Peyer's patch (tissue), 4 donors: ENCODE data around the gene ZCCHC17. TPM values are rescaled to one million over a fixed set of nuclear protein-coding genes. Genes with fewer than 3 reads are reported as not detected.
"Not testable (repeated sequence)": the region's sequence is repeated elsewhere in the genome, so short reads cannot be mapped to it uniquely, and the experiment has no call there.

Source experiments
- DNase-seq, 3 donors: peaks; one replicate each; pipeline ENCODE4 v3.0.0-alpha.2; 2017 to 2019
- H3K27ac ChIP-seq, 4 donors: fragments of 200-600 bp; sonication (generic); one replicate each; pipeline ENCODE4 v1.5.1; 2016 to 2019
- H3K27me3 ChIP-seq, 2 donors: fragments of 200-600 bp; sonication (generic); one replicate each; pipeline ENCODE4 v1.5.1; 2019
- H3K36me3 ChIP-seq, 3 donors: fragments of 200-600 bp; sonication (generic); one replicate each; pipeline ENCODE4 v1.5.1; 2016 to 2019
- H3K4me1 ChIP-seq, 4 donors: fragments of 200-600 bp; sonication (generic); one replicate each; pipeline ENCODE4 v1.5.1; 2016 to 2019
- H3K4me3 ChIP-seq, 4 donors: fragments of 200-600 bp; sonication (generic); 1 replicate in 3 of 4; 2 replicates in 1 of 4; pipeline ENCODE4 v1.5.1; 2016 to 2019; ENCODE audit warnings: mild to moderate bottlenecking in 1 of 4
- H3K9me3 ChIP-seq, 4 donors: fragments of 200-600 bp; sonication (generic); one replicate each; pipeline ENCODE4 v1.5.1; 2016 to 2019; ENCODE audit warnings: mild to moderate bottlenecking in 1 of 4
- POLR2A ChIP-seq, 2 donors: fragments of 450-650 bp; IDR thresholded peaks; one replicate each; pipeline ENCODE4 v1.5.1; 2017; ENCODE audit warnings: antibody characterized with exemption in 2 of 2, mild to moderate bottlenecking in 2 of 2, moderate library complexity in 2 of 2
- total RNA-seq, 4 donors: library from RNA; depleted of rRNA; stranded (reverse); fragments of >200 nt; gene quantifications; one replicate each; pipeline ENCODE4 v1.1.0, GENCODE V29; 2016
- TF ChIP-seq, protein P1 (sequence below), 6 experiments: fragments of 450-650 bp in 4 of 6; fragments of 200-600 bp in 2 of 6; sonication (generic) in 1 of 6; IDR thresholded peaks; one replicate each; pipeline ENCODE4 v1.5.1; 2017 to 2019; ENCODE audit warnings: antibody characterized with exemption in 6 of 6, mild to moderate bottlenecking in 3 of 6, moderate library complexity in 1 of 6

ZCCHC17 gene
- total RNA-seq, 4 donors from 2014 or later: 5.4 to 9.8 (median 8.1) TPM

DNA sequence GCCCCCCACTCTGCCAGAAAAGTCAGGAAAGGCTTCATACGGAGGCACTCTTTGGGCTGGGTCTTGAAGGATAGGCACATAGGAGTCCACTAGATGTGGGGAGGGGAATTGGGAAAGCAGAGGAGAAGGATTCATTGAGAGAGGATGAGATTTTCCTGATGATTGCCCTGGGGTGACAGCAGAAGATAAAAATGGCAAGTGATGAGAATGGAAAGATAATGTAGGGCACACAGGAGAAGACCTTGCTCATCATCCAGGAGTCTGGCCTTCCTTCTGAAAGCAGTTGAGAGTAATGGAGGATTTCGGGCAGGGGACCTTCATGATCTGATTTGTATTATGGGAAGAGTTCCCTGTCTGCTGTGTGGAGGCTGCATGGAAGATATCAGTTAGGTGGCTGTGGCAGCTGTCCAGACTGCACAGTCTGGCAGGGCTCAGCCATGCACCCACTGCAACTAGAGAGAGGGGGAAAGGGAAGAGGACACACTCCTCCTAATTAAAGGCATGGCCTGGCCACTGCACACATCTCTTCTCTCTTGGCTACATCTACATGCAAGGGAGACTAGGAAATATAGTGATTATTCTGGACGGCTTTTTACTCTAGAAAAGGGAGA, 85.7 kb downstream of the ZCCHC17 start:
- no peaks in the 10 kb centered on the region for H3K9me3 ChIP-seq
- no peak overlapping the region for H3K27ac ChIP-seq
- TF ChIP-seq, protein P1, sequence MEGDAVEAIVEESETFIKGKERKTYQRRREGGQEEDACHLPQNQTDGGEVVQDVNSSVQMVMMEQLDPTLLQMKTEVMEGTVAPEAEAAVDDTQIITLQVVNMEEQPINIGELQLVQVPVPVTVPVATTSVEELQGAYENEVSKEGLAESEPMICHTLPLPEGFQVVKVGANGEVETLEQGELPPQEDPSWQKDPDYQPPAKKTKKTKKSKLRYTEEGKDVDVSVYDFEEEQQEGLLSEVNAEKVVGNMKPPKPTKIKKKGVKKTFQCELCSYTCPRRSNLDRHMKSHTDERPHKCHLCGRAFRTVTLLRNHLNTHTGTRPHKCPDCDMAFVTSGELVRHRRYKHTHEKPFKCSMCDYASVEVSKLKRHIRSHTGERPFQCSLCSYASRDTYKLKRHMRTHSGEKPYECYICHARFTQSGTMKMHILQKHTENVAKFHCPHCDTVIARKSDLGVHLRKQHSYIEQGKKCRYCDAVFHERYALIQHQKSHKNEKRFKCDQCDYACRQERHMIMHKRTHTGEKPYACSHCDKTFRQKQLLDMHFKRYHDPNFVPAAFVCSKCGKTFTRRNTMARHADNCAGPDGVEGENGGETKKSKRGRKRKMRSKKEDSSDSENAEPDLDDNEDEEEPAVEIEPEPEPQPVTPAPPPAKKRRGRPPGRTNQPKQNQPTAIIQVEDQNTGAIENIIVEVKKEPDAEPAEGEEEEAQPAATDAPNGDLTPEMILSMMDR (IDR thresholded peaks at IDR 0.05): no peak
- TF ChIP-seq POLR2A (IDR thresholded peaks at IDR 0.05): no peak
- H3K36me3 ChIP-seq: no peaks in the 10 kb centered on the region
- H3K4me3 ChIP-seq: no peak overlapping the region
- no peaks in the 10 kb centered on the region for H3K4me1 ChIP-seq
- DNase-seq: no peak
- H3K27me3 ChIP-seq: no peaks in the 10 kb centered on the region

DNA sequence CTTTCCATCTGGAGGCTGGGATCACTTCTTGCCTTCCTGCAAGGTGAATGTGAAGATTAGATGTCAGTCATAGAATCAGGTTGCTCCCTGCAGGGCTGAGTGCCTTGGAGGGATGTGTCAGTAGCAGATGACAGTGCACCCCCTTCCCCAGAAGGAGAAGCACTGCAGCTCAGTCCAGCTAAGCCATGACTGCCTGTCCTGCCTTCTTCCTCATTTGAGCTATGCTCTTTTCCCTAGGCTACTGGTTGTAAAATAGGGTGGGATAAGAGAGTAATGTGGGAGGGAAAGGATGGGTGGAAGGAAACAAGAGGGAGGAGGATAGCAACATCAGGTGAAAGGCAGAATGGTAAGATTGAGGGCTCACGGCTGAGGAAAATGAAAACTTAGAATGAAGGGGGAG, 87.1 kb downstream of the ZCCHC17 start:
- TF ChIP-seq, protein P1 (IDR thresholded peaks at IDR 0.05): no peak
- Histone ChIP-seq H3K4me1 (no peaks in the 10 kb centered on the region), H3K36me3 (no peaks in the 10 kb centered on the region), H3K27ac (no peak overlapping the region), H3K4me3 (no peak overlapping the region), H3K27me3 (no peaks in the 10 kb centered on the region), H3K9me3 (no peaks in the 10 kb centered on the region)
- DNase-seq: no peak

DNA sequence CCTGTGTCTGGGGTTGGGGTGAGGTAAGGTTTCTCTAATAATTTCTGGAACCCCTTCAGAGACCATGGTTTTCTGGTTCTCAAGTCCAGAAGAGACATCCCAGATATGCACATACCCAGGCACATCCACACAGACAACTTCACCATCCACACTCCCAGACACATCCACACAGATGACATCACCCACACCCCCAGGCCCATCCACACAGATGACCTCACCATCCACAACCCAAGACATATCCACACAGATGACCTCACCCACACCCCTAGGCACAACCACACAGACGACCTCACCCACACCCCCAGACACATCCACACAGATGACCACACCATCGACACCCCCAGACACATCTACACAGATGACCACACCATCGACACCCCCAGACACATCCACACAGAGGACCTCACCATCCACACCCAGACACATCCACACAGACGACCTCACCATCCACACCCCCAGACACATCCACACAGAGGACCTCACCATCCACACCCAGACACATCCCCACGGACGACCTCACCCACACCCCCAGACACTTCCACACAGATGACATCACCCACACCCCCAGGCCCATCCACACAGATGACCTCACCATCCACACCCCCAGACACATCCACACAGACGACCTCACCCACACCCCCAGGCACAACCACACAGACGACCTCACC, 89.9 kb downstream of the ZCCHC17 start:
- H3K27me3 ChIP-seq, H3K4me3 ChIP-seq, H3K9me3 ChIP-seq, H3K4me1 ChIP-seq, DNase-seq, H3K27ac ChIP-seq, H3K36me3 ChIP-seq: not testable (repeated sequence)

DNA sequence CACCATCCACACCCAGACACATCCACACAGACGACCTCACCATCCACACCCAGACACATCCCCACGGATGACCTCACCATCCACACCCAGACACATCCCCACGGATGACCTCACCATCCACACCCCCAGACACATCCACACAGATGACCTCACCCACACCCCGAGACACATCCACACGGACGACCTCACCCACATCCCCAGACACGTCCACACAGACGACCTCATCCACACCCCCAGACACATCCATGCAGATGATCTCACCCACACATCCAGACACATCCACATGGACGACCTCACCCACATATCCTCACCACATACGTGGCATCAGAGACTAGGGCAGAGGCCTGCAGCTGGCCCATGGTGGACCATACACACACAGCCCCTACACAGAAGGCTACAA, 90.8 kb downstream of the ZCCHC17 start:
- no peak for DNase-seq
- TF ChIP-seq, protein P1 (IDR thresholded peaks at IDR 0.05): no peak
- no peak for TF ChIP-seq POLR2A (IDR thresholded peaks at IDR 0.05)
- no peaks in the 10 kb centered on the region for H3K4me1 ChIP-seq
- no peak overlapping the region for H3K27ac ChIP-seq
- no peaks in the 10 kb centered on the region for H3K36me3 ChIP-seq
- H3K9me3 ChIP-seq: no peaks in the 10 kb centered on the region
- no peaks in the 10 kb centered on the region for H3K27me3 ChIP-seq
- no peak overlapping the region for H3K4me3 ChIP-seq

DNA sequence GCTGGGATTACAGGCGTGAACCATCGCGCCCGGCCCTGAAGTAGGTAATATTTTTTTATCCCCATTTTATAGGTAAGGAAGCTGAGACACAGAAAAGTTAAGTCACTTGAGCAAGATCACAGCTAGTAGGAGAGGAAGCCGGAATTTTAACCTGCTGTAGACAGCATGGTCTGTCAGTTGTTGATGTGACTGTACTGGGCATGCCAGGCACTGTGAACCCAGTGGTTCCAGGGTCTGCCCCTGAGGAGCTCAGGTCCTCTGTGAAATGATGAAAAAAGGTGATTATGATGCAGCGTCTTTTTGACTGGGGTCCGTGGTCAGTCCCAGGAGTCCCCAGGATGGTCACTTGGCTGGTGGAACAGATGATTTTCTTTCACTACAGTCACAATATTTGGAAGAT, 92.8 kb downstream of the ZCCHC17 start:
- peak overlapping the region in 1 of 4 donors; percentile 60 for H3K27ac ChIP-seq
- DNase-seq: no peak
- no peak overlapping the region for H3K4me3 ChIP-seq
- no peak for TF ChIP-seq POLR2A (IDR thresholded peaks at IDR 0.05)
- TF ChIP-seq, protein P1 (IDR thresholded peaks at IDR 0.05): no peak
- no peaks in the 10 kb centered on the region for H3K27me3 ChIP-seq
- H3K9me3 ChIP-seq: no peaks in the 10 kb centered on the region
- peaks cover 0 to 6% (median 2%) of the 10 kb centered on the region in 4 donors for H3K4me1 ChIP-seq
- no peaks in the 10 kb centered on the region for H3K36me3 ChIP-seq

DNA sequence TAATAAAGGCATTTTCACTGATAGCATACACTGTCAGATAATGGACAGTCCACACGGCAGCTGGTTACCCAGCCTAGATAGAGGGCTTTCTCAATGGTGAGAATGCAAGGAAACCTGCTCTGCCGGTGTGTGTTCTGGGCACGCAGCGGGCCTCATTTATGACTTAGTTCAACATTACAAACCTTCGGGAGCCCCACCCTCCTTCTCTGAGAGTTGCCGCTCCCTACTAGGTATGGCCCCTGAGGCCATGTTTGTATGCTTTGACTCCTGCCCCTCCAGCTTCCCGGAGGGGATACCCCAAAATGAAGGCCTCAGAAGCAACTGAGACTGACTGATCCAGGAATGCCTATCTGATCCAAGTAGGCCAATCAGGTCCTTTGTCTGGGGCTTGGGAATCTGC, 93.2 kb downstream of the ZCCHC17 start:
- H3K27me3 ChIP-seq: no peaks in the 10 kb centered on the region
- no peak overlapping the region for H3K4me3 ChIP-seq
- no peaks in the 10 kb centered on the region for H3K9me3 ChIP-seq
- peaks cover 0 to 6% (median 2%) of the 10 kb centered on the region in 4 donors for H3K4me1 ChIP-seq
- peak in 2 of 3 donors; percentile 68 to 77 for DNase-seq
- no peak for TF ChIP-seq POLR2A (IDR thresholded peaks at IDR 0.05)
- TF ChIP-seq, protein P1 (IDR thresholded peaks at IDR 0.05): no peak
- H3K36me3 ChIP-seq: no peaks in the 10 kb centered on the region
- peak overlapping the region in 3 of 4 donors; percentile 14 to 60 (median 23) for H3K27ac ChIP-seq
